ENCODE data around the gene ABCA10.

ABCA10 gene

DNA sequence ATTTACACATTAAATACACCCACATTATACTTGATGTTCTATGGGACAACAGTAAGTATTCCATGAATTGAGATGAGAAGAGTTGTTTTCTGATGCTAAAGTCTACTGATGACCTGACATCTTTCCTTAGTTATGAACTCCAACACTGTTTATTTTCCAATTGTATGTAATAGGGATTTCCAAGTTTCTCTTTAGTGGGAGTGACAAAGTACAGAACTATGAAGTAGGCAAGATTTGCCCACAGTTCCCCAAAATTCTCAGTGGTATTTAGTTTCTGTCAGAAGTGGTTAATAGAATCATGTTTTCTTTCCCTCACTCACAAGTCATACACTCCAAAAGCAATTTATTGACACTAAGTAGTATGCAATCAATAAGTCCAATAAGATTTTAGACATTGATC is 64.4 kb downstream of the ABCA10 start:
- no peak for DNase-seq

DNA sequence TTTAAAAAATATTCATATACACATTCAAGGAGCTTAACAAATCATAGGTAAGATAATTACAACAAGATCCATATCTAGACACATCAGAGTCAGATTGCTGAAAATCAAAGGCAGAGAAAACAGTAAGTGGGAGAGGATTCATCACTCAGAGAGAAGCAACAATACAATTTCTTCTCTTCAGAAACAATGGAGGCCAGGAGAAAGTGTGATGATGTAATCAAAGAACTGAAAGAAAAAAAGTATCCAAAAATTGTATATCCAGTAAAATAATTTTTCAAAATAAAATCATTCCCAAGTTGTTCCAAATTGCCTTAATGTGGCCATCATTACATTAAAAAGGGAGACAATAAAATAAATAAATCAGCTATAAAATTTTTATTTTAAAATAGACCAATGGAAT is 69.2 kb downstream of the ABCA10 start:
- DNase-seq, result no peak

DNA sequence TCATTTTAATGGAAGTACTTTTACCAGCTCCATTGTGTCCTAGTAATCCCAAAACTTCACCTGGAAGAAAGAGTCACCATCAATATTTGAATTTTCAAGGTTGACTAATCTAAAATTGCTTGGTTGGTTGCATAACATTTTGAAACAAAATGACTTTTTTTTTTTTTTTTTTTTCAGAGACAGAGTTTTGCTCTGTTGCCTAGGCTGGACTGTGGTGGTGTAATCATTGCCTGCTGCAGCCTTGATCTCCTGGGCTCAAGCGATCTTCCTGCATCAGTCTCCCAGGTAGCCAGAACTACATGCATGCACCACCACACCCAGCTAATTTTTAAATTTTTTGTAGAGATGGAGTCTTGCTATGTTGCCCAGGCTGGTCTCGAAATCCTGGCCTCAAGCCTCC is 74.4 kb downstream of the ABCA10 start:
- DNase-seq, result no peak

DNA sequence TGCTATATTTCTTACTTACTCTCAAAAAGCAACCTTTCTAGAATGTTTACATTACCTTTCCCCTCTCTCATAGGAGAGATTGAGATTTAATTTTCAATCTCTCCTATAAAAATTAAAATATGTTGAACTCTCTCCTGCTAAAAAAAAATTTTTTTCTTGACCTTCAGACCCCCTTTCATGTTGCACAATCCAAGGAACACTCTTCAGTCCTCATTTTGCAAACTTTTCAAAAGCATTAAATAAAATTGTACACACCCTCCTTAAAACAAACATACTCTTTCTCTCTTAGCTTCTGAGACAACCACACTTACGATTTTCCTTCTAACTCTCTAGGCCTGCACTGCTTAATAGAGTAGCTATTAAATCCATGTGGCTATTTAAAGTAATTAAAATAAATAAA is 78.3 kb downstream of the ABCA10 start:
- no peak for DNase-seq

DNA sequence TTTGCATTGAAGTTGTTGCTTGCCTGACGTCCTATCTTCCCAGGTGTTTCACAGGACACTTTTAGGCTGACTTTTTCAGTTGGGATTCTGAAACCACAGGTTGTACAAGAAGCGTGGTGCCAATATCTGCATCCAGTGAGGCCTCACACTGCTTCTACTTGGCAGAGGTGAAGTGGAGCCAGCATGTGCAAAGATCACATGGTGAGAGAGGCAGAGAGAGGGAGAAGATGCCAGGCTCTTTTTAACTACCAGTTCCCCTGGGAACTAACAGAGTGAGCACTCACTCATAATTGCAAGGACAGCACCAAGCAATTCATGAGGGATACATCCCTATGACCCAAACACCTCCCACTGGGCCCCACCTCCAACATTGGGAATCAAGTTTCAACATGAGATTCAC is 81.2 kb downstream of the ABCA10 start:
- DNase-seq, result no peak

DNA sequence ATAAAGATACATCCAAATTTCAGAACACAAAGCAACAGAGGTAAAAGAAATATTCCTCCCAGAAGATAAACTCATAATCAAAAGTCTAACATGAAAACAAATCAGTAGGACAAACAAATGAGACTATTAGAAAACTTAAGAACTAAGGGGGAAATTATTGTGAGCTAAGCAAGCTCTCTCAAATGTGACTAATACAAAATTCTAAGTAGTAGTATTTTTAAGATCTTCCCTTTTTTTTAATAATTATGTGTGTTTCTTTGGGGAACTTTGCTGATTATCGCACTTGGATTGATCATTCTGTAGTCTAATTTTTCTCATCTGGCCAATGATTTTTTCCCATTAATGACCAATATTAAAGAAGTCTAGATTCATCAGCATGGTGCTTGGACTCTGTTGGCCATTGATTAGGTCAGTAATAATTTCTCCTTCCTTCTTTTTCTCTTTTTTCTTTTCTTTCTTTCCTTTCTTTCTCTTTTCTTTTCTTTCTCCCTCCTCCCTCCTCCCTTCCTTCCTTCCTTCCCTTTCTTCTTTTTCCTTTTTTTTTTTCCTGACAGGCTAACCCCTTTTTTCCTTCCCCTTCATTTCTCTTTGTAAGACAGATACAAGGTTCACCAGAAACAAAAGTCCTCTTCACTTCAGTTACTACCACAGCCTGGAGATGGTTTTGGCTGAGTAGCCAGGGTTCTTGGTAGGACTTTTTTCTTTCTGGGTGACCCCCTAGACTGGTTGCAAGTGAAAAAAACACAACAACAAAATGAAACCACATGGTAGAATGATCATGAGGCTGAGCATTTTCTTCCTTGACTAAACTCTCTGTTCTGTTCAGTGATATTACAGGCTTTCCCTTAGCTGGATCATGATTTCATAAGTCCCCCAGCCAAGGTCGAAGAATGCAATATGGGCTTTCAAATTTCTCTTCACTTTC is 84.0 kb downstream of the ABCA10 start:
- DNase-seq, result no peak

DNA sequence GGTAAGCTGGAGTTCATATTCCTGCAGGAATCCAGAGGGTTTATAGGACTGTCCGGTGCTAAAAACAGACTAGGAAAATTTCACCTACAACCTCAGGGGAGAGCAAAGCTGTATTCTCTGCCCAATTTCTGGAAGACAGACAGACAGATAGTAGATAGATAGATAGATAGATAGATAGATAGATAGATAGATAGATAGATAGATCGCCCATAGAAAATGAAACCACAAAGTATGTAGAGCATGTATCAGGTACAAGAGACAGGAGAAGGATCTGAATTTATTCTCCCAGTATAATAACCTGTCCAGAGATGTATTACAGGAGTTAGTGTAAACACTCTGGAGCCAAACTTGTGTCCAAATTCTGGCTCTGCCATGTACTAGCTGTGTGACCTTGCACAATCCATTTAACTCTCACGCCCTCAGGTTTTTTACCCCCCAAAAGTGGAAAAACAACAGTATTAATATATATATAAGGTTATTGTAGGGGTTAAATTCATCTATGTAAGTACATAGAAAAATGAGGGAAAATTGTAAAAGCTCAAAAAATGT is 84.9 kb downstream of the ABCA10 start:
- DNase-seq, result no peak

DNA sequence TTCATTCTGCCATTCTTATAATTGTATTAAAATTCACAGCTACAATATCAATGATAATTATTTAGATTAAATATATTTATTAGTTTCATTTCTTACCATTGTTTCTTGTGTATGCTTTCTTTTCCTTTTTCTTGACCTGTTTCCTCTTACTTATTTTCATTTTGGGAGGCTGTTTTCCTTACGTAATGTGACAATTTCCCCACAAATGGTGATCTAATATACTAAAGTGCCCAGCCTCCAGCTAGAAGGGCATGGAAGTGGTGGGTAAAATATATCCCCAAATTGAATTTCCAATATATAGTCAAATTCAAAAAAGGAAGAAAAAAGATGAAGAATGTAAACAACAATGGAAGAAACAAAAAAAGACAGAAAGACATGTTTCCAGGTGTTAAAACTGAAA is 85.5 kb downstream of the ABCA10 start:
- DNase-seq, result no peak

DNA sequence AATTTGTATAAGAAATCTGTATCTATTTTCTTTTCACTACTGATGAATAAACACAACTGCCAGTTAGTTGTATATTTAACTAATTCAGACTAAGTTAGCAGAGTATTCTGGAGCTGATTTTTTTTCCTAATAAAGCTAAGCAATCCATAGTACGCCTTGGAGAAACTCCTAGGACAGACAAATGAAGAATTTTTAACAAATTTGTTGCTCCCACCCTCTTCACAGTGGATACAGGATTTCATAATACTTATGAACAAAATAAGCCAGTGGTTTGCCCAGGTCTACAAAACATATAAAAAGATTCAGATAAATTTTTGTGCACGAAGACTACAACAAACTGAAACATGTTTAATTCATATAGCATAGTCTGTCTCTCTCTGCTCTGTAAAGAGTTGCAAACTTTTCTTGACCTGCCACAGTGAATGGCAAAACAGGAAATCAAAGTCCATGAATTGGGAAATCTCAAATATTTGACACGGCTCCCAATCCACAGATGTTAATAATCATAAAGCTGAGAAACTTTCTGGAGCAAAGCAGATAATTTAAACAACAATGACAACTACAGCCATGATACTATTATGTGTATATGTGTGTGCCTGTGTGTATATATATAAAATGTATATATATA is 86.3 kb downstream of the ABCA10 start:
- DNase-seq, result no peak

DNA sequence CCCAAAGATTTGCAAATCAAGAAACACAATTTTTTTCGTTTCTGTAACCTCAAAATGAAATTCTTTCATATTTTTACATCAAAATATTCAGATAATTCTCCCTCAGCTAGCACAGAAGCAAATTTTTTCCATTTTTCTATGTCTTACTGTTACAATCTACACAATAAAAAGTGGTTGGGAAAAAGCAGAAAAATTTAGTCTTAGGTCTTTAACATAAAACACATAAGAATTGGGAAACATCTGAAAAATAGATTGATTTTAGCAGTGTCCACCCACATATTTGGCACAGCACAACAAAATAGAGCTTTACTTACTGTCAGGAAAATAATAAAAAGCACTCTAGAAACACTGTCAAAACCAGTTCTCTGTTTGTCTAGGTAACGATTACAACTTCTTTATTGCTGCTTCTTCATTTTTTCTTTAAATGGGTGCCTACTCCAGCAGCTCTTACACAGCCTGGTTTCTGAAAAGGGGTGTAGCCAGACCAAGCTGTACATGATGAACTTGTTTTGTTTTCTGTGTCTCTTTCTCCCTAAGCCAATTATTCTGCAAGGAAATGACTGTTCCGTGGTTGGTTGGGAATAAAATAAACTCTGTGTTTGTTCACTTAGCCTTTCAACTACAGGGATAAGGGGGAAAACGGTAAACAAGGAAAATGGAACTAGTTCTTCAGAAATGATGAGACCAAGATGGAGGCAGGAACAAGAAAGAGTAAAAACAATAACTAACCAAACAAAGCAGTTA is 87.0 kb downstream of the ABCA10 start, which contains the start of gene ABCA6:
ABCA6 (minus strand) TSS at position 465 of the 744 bp plus-strand sequence. CDS start 1,192 bp downstream, outside the sequence.
- no peak for DNase-seq

DNA sequence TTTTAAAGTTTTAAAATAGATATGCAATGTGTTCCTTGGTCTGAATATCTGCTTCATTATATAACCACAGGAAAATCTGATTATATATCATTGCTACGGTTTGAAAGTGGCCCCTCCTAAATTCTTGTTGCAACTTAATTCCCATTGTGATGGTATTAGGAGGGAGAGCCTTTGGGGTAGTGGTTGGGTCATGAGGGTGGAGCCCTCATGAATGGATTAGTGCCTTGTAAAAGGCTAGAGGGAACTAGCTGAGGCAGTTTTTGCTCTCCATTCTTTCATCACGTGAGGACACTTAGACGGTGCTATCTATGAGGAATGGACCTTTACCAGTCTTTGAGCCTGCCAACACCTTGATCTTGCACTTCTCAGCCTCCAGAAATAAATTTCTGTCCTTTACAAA is 94.5 kb downstream of the ABCA10 start:
- DNase-seq, result no peak

DNA sequence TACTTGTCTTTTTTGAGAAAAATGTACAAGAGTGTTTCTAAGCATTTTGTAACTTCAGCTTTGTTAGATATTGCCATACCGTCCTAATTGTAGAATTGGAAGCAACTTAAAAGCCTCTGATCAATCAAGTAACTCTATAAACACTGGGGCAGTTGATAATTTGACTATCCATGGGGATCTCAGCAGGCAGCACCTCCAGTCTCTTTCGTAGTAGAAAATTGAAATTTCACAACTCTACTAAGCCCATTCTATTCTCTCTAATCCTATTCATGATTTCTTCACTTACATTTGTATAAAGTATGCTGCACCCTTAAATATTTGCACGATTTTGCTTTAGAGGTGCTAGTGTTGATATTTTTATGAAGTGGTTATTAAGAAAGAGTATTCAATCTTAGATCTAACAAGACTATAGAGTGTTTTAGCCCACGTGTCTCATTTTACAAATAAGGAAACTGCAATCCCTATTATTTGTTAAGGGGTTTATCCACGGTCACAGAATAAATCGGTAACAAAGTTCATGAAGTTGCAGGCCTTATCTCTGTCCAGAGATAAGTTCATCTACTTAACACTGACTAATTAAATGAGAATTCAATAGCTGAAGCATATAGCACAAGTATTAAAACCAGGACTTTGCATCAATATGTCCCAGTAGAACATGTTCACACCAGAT is 97.9 kb downstream of the ABCA10 start:
- DNase-seq, result no peak

DNA sequence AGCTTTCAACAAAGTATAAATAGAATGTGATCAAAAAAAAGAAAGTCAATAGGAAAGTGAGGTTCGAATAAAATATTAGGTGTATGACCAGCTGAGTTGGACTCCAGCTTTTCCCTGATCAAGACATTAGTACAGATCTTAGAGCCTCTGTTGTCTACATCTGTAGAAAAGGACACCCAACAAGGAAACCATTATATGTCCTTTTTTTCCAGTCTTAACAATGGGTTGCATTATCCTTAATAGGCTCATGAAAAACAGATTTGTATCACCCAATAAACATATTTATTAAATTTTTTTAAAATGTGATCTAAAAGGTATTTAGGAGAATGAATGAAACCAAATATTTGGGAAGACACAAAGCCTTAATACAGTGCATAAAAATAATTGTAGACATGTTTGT is 105.0 kb downstream of the ABCA10 start:
- no peak for DNase-seq

DNA sequence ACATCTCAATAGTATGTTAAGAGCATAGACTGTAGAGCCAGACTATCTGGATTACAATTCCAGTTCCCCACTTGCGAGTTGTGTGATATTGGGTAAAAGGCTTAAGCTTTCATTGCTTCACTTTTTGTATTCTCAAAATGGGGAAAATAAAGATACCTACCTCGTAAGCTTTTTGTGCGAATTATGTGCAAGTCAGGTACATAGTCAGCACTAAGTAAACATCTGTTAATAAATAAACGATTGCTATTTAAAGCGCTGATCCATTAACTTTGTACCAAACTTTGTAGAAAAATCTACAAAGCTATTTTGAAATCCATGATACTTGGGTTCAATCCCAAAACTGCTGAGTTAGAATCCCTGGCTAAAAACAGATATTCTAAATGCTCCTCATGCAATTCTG is 106.6 kb downstream of the ABCA10 start:
- DNase-seq, result no peak

DNA sequence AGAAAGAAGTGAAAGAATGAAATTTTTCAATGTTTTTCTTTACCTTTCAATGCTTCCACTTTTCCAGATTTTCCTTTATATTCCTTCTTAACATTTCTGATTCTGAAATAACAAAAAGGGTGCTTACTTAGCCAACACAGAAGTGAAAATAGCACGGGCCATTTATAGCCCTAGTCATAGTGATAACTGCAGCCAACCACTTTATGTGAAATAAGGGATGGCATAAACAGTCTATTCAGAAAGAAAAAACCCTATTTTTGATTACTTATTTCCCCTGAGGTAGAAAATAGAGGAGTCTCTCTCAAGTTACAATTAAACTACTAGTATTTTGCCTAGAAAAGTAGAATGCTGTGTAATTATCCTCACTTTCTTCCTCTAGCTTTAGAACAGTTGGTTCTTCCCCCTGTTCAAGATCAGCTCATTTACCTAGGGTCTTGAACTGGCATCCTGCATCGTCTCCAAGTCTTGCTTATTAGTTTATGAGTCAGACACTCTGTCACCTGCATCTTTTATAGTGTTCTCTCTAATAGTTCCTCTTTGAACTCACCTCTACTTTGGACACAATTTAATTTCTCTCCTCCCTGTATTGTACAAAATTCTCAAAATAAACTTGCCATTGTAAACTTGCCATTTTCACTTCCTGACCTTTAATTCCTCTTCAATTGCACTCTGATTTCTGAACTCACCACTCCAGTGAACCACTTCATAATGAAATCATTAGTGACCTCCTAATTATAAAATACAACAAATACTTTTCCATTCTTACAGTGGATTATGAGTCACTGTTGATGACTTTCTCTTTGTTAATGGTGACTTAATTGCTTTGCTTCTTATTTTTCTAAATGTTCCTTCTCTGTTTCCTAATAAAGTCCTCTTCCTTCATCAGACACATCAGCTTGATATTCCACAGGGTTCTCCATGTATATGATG is 110.5 kb downstream of the ABCA10 start:
- DNase-seq, result no peak

DNA sequence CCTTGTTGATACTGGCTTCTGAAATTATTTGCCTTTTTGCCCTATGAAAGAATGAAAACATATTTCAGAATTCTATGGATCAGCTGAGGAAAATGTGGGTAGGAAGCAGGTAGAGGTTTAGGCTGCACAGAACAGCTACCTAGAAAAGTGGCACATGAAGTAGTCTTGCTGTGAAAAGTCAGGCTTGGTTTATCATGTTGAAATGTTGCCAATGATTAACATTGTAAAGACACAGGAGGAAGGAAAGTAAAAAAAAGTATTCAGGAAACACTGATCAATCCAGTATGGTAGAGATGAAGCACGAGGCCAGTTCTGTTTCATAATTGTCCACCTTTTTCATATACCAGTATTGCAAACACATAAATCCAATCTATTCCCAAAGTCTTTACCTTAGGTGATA is 116.8 kb downstream of the ABCA10 start:
- DNase-seq, result no peak

DNA sequence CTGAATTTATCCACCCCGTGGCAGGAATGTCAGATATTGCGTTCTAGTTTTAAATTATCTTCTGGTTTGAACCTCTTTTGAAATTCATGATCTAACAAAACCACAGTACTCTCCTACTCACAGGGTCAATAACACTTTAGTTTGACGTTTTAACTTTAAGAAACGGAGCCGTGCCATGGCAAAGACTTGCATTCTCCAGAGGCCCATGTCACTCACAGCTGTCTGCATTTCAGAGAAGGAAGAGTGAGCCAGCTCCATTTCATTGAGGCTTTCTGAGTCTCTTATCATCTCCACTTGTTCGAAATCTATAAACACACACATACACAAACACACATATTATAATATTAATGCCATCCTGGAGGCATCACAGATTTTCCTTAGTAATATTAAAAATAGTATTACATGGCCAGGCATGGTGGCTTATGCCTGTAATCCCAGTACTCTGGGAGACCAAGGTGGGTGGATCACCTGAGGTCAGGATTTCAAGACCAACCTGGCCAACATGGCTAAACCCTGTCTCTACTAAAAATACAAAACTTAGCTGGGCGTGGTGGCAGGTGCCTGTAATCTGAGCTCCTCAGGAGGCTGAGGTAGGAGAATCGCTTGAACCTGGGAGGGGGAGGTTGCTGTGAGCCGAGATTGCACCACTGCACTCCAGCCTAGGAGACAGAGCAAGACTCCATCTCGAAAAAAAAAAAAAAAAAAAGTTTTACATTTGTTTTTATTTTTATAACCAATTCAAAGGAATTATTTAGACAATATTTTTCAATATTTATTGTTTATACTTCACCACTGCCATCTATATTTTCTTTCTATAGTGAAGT is 122.5 kb downstream of the ABCA10 start:
- no peak for DNase-seq

DNA sequence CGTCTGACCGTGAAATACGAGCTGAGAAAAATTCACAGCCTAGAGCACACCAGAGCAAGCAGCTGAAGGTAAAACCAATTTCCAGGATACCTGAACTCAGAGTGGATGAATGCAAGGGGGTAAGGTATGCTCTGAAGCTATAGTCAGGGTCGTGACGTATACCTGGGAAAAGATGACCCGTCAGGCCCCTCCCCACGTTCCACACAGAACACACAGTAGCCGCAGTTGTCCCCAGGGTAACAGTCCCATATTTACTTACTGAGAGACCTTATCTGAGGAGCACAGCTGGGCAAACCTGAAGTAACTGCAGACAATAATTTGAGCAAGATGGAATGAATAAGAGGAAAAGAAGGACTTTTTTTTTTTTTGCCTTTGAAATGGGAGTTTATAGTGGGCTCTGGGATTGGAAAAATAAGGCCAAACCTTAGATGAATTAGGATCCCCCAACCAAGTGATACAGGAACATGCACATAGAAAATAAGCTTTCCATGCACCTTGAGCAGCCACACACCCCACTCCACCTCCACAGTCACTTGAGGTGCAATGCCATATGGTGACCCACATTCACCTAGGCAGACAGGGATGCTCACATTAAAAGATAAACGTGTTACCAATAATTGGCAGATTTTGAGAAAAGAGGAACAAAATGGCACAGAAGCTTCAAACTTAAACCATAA is 124.9 kb downstream of the ABCA10 start:
- DNase-seq, result no peak

DNA sequence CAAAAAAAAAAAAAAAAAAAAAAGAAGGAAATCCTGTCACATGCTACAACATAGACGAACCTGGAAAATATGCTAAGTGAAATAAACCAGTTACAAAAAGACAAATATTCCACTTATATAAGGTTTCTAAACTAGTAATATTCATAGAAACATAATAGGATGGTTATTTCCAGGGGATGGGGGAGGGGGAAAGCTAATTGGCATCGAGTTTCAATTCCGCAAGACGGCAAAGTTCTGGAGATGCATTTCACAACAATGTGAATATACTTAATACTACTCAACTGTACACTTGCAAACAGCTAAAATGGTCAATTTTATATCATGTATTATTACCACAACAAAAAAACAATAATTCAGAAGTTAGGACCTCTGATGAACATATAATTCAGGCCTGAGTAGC is 130.0 kb downstream of the ABCA10 start:
- no peak for DNase-seq
